Mesendoderm (in vitro differentiated cells): ENCODE results near the gene GOLGA6A.

Experiments used
- DNase-seq: peaks from one replicate; pipeline ENCODE4 v3.0.0; 2013
- H2AK5ac ChIP-seq: 2 replicates; pipeline ENCODE4 v1.6.1; 2013; ENCODE audit warnings: low read length, inconsistent platforms
- H2BK120ac ChIP-seq: 2 replicates; pipeline ENCODE4 v1.6.1; 2013; ENCODE audit warnings: low read depth, mild to moderate bottlenecking, low read length, moderate library complexity, mixed read lengths
- H2BK15ac ChIP-seq: replicated peaks from 2 replicates; pipeline ENCODE4 v1.6.1; 2013; ENCODE audit warnings: low read depth, mild to moderate bottlenecking, moderate library complexity
- H2BK5ac ChIP-seq: 2 replicates; pipeline ENCODE4 v1.6.1; 2013; ENCODE audit warnings: low read length, inconsistent platforms
- H3K18ac ChIP-seq: 2 replicates; pipeline ENCODE4 v1.6.1; 2013; ENCODE audit warnings: mild to moderate bottlenecking, low read length, mixed read lengths
- H3K23ac ChIP-seq: one replicate; pipeline ENCODE4 v1.6.1; 2013; ENCODE audit warnings: low read length
- H3K27ac ChIP-seq: 2 replicates; pipeline ENCODE4 v1.5.1; 2013; ENCODE audit warnings: low read depth, mild to moderate bottlenecking, inconsistent platforms, low read length, moderate library complexity
- H3K27me3 ChIP-seq: 2 replicates; pipeline ENCODE4 v1.6.1; 2013; ENCODE audit warnings: low read length, control low read depth, mild to moderate bottlenecking, inconsistent platforms; ENCODE audit not compliant: insufficient read depth, poor library complexity
- H3K36me3 ChIP-seq: 2 replicates; pipeline ENCODE4 v1.6.1; 2013; ENCODE audit warnings: low read length, inconsistent platforms; ENCODE audit not compliant: control insufficient read depth, insufficient read depth
- H3K4ac ChIP-seq: one replicate; pipeline ENCODE4 v1.6.1; 2013; ENCODE audit warnings: low read depth, mild to moderate bottlenecking, low read length, moderate library complexity
- H3K4me1 ChIP-seq: 2 replicates; pipeline ENCODE4 v1.6.1; 2013; ENCODE audit warnings: low read depth, low read length, inconsistent platforms; ENCODE audit not compliant: control insufficient read depth
- H3K4me2 ChIP-seq: 2 replicates; pipeline ENCODE4 v1.6.1; 2013; ENCODE audit warnings: low read length
- H3K4me3 ChIP-seq: 2 replicates; pipeline ENCODE4 v1.5.1; 2013; ENCODE audit warnings: mild to moderate bottlenecking, low read length
- H3K56ac ChIP-seq: one replicate; pipeline ENCODE4 v1.6.1; 2013; ENCODE audit warnings: low read length
- H3K79me1 ChIP-seq: 2 replicates; pipeline ENCODE4 v1.6.1; 2013; ENCODE audit warnings: low read length, inconsistent platforms
- H3K79me2 ChIP-seq: 2 replicates; pipeline ENCODE4 v1.6.1; 2013; ENCODE audit warnings: mild to moderate bottlenecking, low read length; ENCODE audit not compliant: control insufficient read depth, insufficient read depth
- H3K9ac ChIP-seq: 2 replicates; pipeline ENCODE4 v1.6.1; 2013; ENCODE audit warnings: low read length, inconsistent platforms
- H4K5ac ChIP-seq: one replicate; pipeline ENCODE4 v1.6.1; 2013; ENCODE audit warnings: low read length
- H4K8ac ChIP-seq: one replicate; pipeline ENCODE4 v1.6.1; 2013; ENCODE audit warnings: low read depth, mild to moderate bottlenecking, control low read depth, low read length, moderate library complexity
- WGBS: extraction: QIAGEN DNeasy Blood & Tissue Kit; methylation state at CpG from one replicate; pipeline ENCODE4 v1.1.7; 2013; ENCODE audit warnings: low lambda C conversion rate, missing lambda C conversion rate; ENCODE audit not compliant: insufficient coverage; ENCODE audit errors: extremely low coverage; 5-methylcytosine and 5-hydroxymethylcytosine counted together

GOLGA6A gene

GRCh38 chr15:74128785-74129585 lies 46.6 kb upstream of the GOLGA6A start:
- Histone ChIP-seq H2BK15ac (no peak overlapping the region), H3K79me1 (no peaks in the 10 kb centered on the region), H3K79me2 (no peaks in the 10 kb centered on the region), H3K9ac (peak overlapping the region; percentile 25), H3K56ac (peak overlapping the region; percentile 12), H2AK5ac (no peak overlapping the region), H4K5ac (no peak overlapping the region), H3K23ac (no peak overlapping the region), H2BK120ac (no peak overlapping the region), H3K18ac (no peak overlapping the region), H3K27me3 (peaks cover 50% of the 10 kb centered on the region), H4K8ac (no peak overlapping the region), H3K27ac (no peak overlapping the region), H3K4ac (no peak overlapping the region), H3K4me3 (no peak overlapping the region), H2BK5ac (no peak overlapping the region), H3K4me1 (peaks cover 8% of the 10 kb centered on the region), H3K36me3 (no peaks in the 10 kb centered on the region), H3K4me2 (peak overlapping the region; percentile 15)
- no CpG with 5 or more reads among the region's 43 CpGs for WGBS
- no peak for DNase-seq

GRCh38 chr15:74127954-74128784 lies 45.8 kb upstream of the GOLGA6A start:
- Histone ChIP-seq H3K27me3 (peaks cover 41% of the 10 kb centered on the region), H2BK120ac (no peak overlapping the region), H3K9ac (peak overlapping the region; percentile 41), H2BK5ac (no peak overlapping the region), H3K79me1 (no peaks in the 10 kb centered on the region), H3K23ac (no peak overlapping the region), H2BK15ac (no peak overlapping the region), H3K18ac (no peak overlapping the region), H3K4me3 (no peak overlapping the region), H2AK5ac (no peak overlapping the region), H3K27ac (no peak overlapping the region), H3K56ac (peak overlapping the region; percentile 67), H4K8ac (no peak overlapping the region), H3K4ac (no peak overlapping the region), H3K4me1 (peaks cover 9% of the 10 kb centered on the region), H3K79me2 (no peaks in the 10 kb centered on the region), H3K4me2 (peak overlapping the region; percentile 37), H3K36me3 (no peaks in the 10 kb centered on the region), H4K5ac (no peak overlapping the region)
- WGBS, result no CpG with 5 or more reads among the region's 53 CpGs
- no peak for DNase-seq

- H4K8ac ChIP-seq, result no peak overlapping the region
- peaks cover 34% of the 10 kb centered on the region for H3K27me3 ChIP-seq
- no peak overlapping the region for H2BK5ac ChIP-seq
- peaks cover 16% of the 10 kb centered on the region for H3K4me1 ChIP-seq
- H3K4me3 ChIP-seq, result no peak overlapping the region
- H2BK15ac ChIP-seq, result no peak overlapping the region
- H3K36me3 ChIP-seq, result no peaks in the 10 kb centered on the region
- H3K4ac ChIP-seq, result no peak overlapping the region
- no CpG with 5 or more reads among the region's 44 CpGs for WGBS
- no peak overlapping the region for H2BK120ac ChIP-seq
- no peak overlapping the region for H4K5ac ChIP-seq
- H3K79me1 ChIP-seq, result no peaks in the 10 kb centered on the region
- DNase-seq, result peak; percentile 94
- no peak overlapping the region for H3K18ac ChIP-seq
- no peak overlapping the region for H2AK5ac ChIP-seq
- no peak overlapping the region for H3K27ac ChIP-seq
- H3K79me2 ChIP-seq, result no peaks in the 10 kb centered on the region
- no peak overlapping the region for H3K9ac ChIP-seq
- peak overlapping the region; percentile 37 for H3K4me2 ChIP-seq
- no peak overlapping the region for H3K23ac ChIP-seq
- H3K56ac ChIP-seq, result peak overlapping the region; percentile 71
These were observed 45.1 kb upstream of the GOLGA6A start for GRCh38 chr15:74127255-74127953.

GRCh38 chr15:74124759-74125158 lies 42.4 kb upstream of the GOLGA6A start:
- H2BK5ac ChIP-seq, result no peak overlapping the region

GRCh38 chr15:74124196-74124595 lies 41.8 kb upstream of the GOLGA6A start:
- Histone ChIP-seq H3K79me2 (no peaks in the 10 kb centered on the region), H4K8ac (no peak overlapping the region), H3K4ac (no peak overlapping the region), H3K79me1 (no peaks in the 10 kb centered on the region), H3K4me1 (peaks cover 12% of the 10 kb centered on the region), H3K27ac (no peak overlapping the region), H3K4me3 (no peak overlapping the region), H2BK120ac (no peak overlapping the region), H3K27me3 (peaks cover 9% of the 10 kb centered on the region), H3K18ac (no peak overlapping the region), H2BK15ac (no peak overlapping the region), H3K23ac (no peak overlapping the region), H4K5ac (no peak overlapping the region), H2AK5ac (no peak overlapping the region), H3K56ac (no peak overlapping the region), H3K36me3 (no peaks in the 10 kb centered on the region), H2BK5ac (no peak overlapping the region), H3K9ac (no peak overlapping the region), H3K4me2 (no peak overlapping the region)
- peak; percentile 73 for DNase-seq
- no CpG with 5 or more reads among the region's 3 CpGs for WGBS

More at GRCh38 chr15:74124759-74125158, 42.4 kb upstream of the GOLGA6A start:
- H3K27me3 ChIP-seq, result peaks cover 13% of the 10 kb centered on the region
- H3K79me2 ChIP-seq, result no peaks in the 10 kb centered on the region
- no CpG with 5 or more reads among the region's 7 CpGs for WGBS
- H3K4me3 ChIP-seq, result no peak overlapping the region
- H2BK15ac ChIP-seq, result no peak overlapping the region
- H4K8ac ChIP-seq, result no peak overlapping the region
- peaks cover 15% of the 10 kb centered on the region for H3K4me1 ChIP-seq
- no peak overlapping the region for H3K4me2 ChIP-seq
- no peak overlapping the region for H3K18ac ChIP-seq
- no peak overlapping the region for H3K9ac ChIP-seq
- no peak overlapping the region for H3K23ac ChIP-seq
- H3K4ac ChIP-seq, result no peak overlapping the region
- H3K27ac ChIP-seq, result no peak overlapping the region
- no peaks in the 10 kb centered on the region for H3K79me1 ChIP-seq
- H4K5ac ChIP-seq, result no peak overlapping the region
- DNase-seq, result no peak
- no peak overlapping the region for H2BK120ac ChIP-seq
- H3K36me3 ChIP-seq, result no peaks in the 10 kb centered on the region
- no peak overlapping the region for H2AK5ac ChIP-seq
- H3K56ac ChIP-seq, result no peak overlapping the region
